Right lobe of liver (tissue), 6 donors: Measurements from ENCODE around the gene GJB2. TPM values are rescaled to one million over a fixed set of nuclear protein-coding genes. Genes with fewer than 3 reads are reported as not detected.
"Not testable (repeated sequence)": the region's sequence is repeated elsewhere in the genome, so short reads cannot be mapped to it uniquely, and the experiment has no call there.

ENCODE experiments used
- ATAC-seq, 4 donors: fragments of 200-7000 bp; cut with Tn5 transposase; one replicate each; pipeline ENCODE4 v1.9.1; 2020; ENCODE audit warnings: mild to moderate bottlenecking in 4 of 4, moderate library complexity in 4 of 4
- DNase-seq, 3 donors: peaks; one replicate each; pipeline ENCODE4 v3.0.0-alpha.2; 2020
- H3K27ac ChIP-seq, 3 donors: fragments of 200-600 bp; one replicate each; pipeline ENCODE4 v1.8.0; 2022
- H3K27me3 ChIP-seq, 2 donors: fragments of 200-600 bp; one replicate each; pipeline ENCODE4 v1.8.0; 2022
- H3K36me3 ChIP-seq, 4 donors: fragments of 200-600 bp; sonication (generic) in 1 of 4; one replicate each; pipeline versions ENCODE4 v1.5.1 to v1.8.0; 2017 to 2022; ENCODE audit warnings: control low read depth in 1 of 4
- H3K4me1 ChIP-seq, 4 donors: fragments of 200-600 bp; sonication (generic) in 1 of 4; one replicate each; pipeline versions ENCODE4 v1.5.1 to v1.8.0; 2017 to 2022; ENCODE audit warnings: control low read depth in 1 of 4
- H3K4me3 ChIP-seq, 3 donors: fragments of 200-600 bp; one replicate each; pipeline ENCODE4 v1.8.0; 2022
- H3K9me3 ChIP-seq, 4 donors: fragments of 200-600 bp; sonication (generic) in 1 of 4; one replicate each; pipeline versions ENCODE4 v1.5.1 to v1.8.0; 2017 to 2022; ENCODE audit warnings: control low read depth in 1 of 4
- POLR2A ChIP-seq: fragments of 450-650 bp; IDR thresholded peaks from one replicate; pipeline ENCODE4 v1.6.1; 2017; ENCODE audit warnings: antibody characterized with exemption, mild to moderate bottlenecking
- WGBS: methylation state at CpG from one replicate; pipeline ENCODE4 v1.1.6; 2018; ENCODE audit warnings: low coverage, low lambda C conversion rate; ENCODE audit not compliant: insufficient coverage; ENCODE audit errors: missing lambda C conversion rate; 5-methylcytosine and 5-hydroxymethylcytosine counted together
- intact Hi-C, 2 donors: fragments of 100-400 bp; cut with DNase I; formaldehyde crosslinking; loops; one replicate each; pipeline versions ENCODE4 v1.11.2 to v1.14.1; 2022
- total RNA-seq, 6 experiments: library from RNA; depleted of rRNA in 2 of 6; stranded (reverse); fragments of >200 nt in 2 of 6; fragmentation: NEBNext Ultra II Directional in 3 of 6; extraction: Animal tissue kit (Norgen Biotek cat#: 25700) in 3 of 6; gene quantifications; one replicate each; pipeline versions ENCODE4 v1.1.0 to v1.2.4, GENCODE V29; 2016 to 2023
- TF ChIP-seq, protein P1 (sequence below), 4 donors: fragments of 200-600 bp in 3 of 4; fragments of 450-650 bp in 1 of 4; IDR thresholded peaks; one replicate each; pipeline versions ENCODE4 v1.5.1 to v1.8.0; 2016 to 2022; ENCODE audit warnings: antibody characterized with exemption in 4 of 4, mild to moderate bottlenecking in 2 of 4
- donor health status: DM: no; HTN: yes; CAD: no.
- donor health status: DM: no; HTN: no; CAD: no.
- donor health status: DM: no; HTN: no; CAD: no.
- donor health status: DM: no; HTN: yes; CAD: no.
- donor health status: DM: no; HTN: yes; CAD: no.

The GJB2 gene
- total RNA-seq, 6 experiments from 2014 or later: 21.8 to 40.0 (median 30.0) TPM

DNA sequence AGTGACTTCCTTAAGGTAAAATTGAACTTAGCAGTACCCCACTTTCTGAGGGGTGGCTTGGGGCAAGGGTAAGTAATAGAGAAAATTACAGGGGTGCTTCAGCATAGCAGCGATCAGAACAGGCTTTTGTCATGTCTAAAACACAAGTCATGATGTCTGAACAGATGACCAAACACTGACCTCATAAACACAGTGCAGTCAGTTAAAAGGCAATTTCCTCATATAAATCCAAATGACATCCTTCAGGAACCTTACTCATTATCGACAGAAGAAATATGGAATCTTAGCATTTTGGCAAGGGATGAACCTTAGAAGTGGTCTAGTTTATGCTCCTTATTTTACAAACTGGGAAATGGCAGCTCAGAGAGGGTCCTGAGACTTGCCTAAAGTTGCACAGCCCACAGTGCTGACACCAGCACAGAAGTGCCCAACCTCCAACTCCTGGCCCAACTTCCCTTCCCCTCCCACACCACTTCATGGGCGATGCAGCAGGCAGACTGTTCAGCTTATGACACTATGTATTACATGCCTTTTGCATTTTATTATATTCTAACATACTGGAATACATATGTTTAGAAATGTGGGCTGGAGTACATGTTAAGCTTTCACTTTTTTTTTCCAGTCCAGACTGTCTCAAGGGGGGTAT lies 35.5 kb downstream of the GJB2 start:
- DNase-seq (no peak), ATAC-seq (no peak)
- Histone ChIP-seq H3K4me1 (peaks cover 0 to 13% (median 0%) of the 10 kb centered on the region in 4 donors), H3K36me3 (no peaks in the 10 kb centered on the region), H3K9me3 (no peaks in the 10 kb centered on the region), H3K27ac (no peak overlapping the region), H3K27me3 (peaks cover 4 to 47% of the 10 kb centered on the region in 2 donors), H3K4me3 (no peak overlapping the region)
- intact Hi-C loops: no loop called here
- WGBS: 67% methylated on average over 3 of the region's 3 CpGs
- no peak for TF ChIP-seq POLR2A
- TF ChIP-seq, protein P1, sequence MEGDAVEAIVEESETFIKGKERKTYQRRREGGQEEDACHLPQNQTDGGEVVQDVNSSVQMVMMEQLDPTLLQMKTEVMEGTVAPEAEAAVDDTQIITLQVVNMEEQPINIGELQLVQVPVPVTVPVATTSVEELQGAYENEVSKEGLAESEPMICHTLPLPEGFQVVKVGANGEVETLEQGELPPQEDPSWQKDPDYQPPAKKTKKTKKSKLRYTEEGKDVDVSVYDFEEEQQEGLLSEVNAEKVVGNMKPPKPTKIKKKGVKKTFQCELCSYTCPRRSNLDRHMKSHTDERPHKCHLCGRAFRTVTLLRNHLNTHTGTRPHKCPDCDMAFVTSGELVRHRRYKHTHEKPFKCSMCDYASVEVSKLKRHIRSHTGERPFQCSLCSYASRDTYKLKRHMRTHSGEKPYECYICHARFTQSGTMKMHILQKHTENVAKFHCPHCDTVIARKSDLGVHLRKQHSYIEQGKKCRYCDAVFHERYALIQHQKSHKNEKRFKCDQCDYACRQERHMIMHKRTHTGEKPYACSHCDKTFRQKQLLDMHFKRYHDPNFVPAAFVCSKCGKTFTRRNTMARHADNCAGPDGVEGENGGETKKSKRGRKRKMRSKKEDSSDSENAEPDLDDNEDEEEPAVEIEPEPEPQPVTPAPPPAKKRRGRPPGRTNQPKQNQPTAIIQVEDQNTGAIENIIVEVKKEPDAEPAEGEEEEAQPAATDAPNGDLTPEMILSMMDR (IDR thresholded peaks at IDR 0.05): no peak

DNA sequence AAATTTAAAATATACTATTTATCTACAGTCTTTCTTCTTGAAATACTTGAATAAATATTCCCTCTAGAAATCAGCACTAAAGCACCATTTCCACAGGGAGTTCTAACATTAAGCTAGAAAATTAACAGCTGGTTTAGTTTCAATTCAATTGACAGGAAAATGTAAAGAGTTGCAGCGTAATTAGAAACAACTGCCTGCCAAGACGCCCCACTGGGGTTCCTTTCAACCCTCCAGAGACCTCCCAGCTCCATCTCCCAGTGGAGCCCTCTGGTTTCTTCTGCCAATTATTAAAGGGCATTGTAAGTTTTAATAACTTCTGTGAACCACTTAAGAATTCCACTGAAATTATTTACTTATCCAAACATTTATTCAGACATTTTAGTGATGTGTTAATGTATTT lies 36.0 kb downstream of the GJB2 start:
- 43% methylated on average over 2 of the region's 2 CpGs for WGBS
- Histone ChIP-seq H3K4me1 (peaks cover 0 to 13% (median 0%) of the 10 kb centered on the region in 4 donors), H3K27me3 (peaks cover 4 to 45% of the 10 kb centered on the region in 2 donors), H3K36me3 (no peaks in the 10 kb centered on the region), H3K9me3 (no peaks in the 10 kb centered on the region), H3K27ac (no peak overlapping the region), H3K4me3 (no peak overlapping the region)
- ATAC-seq: no peak
- no peak for TF ChIP-seq POLR2A
- TF ChIP-seq, protein P1 (IDR thresholded peaks at IDR 0.05): no peak
- DNase-seq: no peak
- intact Hi-C loops: no loop called here

DNA sequence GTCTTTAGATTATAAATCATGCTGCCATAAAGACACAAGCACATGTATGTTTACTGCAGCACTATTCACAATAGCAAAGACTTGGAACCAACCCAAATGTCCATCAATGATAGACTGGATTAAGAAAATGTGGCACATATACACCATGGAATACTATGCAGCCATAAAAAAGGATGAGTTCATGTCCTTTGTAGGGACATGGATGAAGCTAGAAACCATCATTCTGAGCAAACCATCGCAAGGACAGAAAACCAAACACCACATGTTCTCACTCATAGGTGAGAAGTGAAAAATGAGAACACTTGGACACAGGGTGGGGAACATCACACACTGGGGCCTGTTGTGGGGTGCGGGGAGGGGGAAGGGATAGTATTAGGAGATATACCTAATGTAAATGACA lies 39.4 kb downstream of the GJB2 start:
- H3K4me1 ChIP-seq, H3K27ac ChIP-seq, H3K4me3 ChIP-seq, DNase-seq, H3K9me3 ChIP-seq, ATAC-seq, H3K36me3 ChIP-seq, intact Hi-C loops: not testable (repeated sequence)
- 76% methylated on average over 2 of the region's 2 CpGs for WGBS
- peaks cover 0 to 11% of the 10 kb centered on the region in 2 donors for H3K27me3 ChIP-seq

DNA sequence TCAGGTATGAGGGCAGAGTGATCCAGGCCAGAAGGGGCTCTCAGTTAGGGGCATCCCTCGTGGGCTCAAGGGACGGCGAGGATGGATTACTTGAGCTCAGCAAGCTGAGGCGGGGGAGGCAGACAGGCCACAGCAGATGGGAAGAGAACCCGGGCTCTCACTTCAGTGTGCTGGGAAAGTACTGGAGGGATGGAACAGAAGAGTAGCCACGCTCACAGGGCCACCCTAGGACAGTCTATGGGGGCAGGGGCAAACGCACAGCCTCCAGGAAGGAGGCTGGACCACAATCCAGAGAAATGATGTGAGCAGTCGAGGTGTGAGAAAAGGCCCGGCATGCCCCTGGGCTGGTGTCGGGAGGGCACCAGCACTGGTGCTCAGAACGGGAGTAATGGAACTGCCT lies 41.1 kb downstream of the GJB2 start:
- H3K36me3 ChIP-seq: no peaks in the 10 kb centered on the region
- ATAC-seq (no peak), DNase-seq (no peak)
- no peak overlapping the region for H3K4me3 ChIP-seq
- no peaks in the 10 kb centered on the region for H3K27me3 ChIP-seq
- TF ChIP-seq POLR2A: no peak
- TF ChIP-seq, protein P1 (IDR thresholded peaks at IDR 0.05): no peak
- WGBS: 77% methylated on average over 9 of the region's 11 CpGs
- no peak overlapping the region for H3K27ac ChIP-seq
- no peaks in the 10 kb centered on the region for H3K4me1 ChIP-seq
- intact Hi-C loops: no loop called here
- H3K9me3 ChIP-seq: no peaks in the 10 kb centered on the region

GRCh38 chr13:20151016-20151415 lies 41.7 kb downstream of the GJB2 start:
- Histone ChIP-seq H3K27me3 (no peaks in the 10 kb centered on the region), H3K27ac (no peak overlapping the region), H3K9me3 (no peaks in the 10 kb centered on the region), H3K4me3 (no peak overlapping the region), H3K4me1 (no peaks in the 10 kb centered on the region), H3K36me3 (no peaks in the 10 kb centered on the region)
- no peak for DNase-seq
- intact Hi-C loops: no loop called here
- TF ChIP-seq, protein P1 (IDR thresholded peaks at IDR 0.05): no peak
- no peak for TF ChIP-seq POLR2A
- WGBS: 71% methylated on average over 4 of the region's 6 CpGs
- ATAC-seq: no peak
